HT1080 (cell line): ENCODE data around the gene TTI1. TPM values are rescaled to one million over a fixed set of nuclear protein-coding genes. Genes with fewer than 3 reads are reported as not detected.
"Not testable (repeated sequence)": the region's sequence is repeated elsewhere in the genome, so short reads cannot be mapped to it uniquely, and the experiment has no call there.

Experiments used
- DNase-seq: peaks from one replicate; pipeline ENCODE4 v3.0.0-alpha.2; 2015; ENCODE audit warnings: low read depth
- total RNA-seq: library from RNA; depleted of rRNA; stranded (reverse); fragments of >200 nt; shearing (Covaris generic); gene quantifications from 2 replicates; pipeline ENCODE4 v1.2.3, GENCODE V29; 2014

TTI1 gene
- total RNA-seq, 1 experiment from 2014 or later = 27.3 TPM

GRCh38 chr20:38012332-38012731 is 20.9 kb downstream of the TTI1 start:
- no peak for DNase-seq

- no peak for DNase-seq
Observed at GRCh38 chr20:38011696-38012095, 21.6 kb downstream of the TTI1 start.

GRCh38 chr20:38009416-38009815 is 23.8 kb downstream of the TTI1 start:
- DNase-seq = not testable (repeated sequence)

GRCh38 chr20:38008233-38008944 is 24.9 kb downstream of the TTI1 start:
- no peak for DNase-seq

GRCh38 chr20:38007526-38007925 is 25.7 kb downstream of the TTI1 start:
- no peak for DNase-seq

GRCh38 chr20:38005903-38006302 is 27.4 kb downstream of the TTI1 start:
- DNase-seq = no peak

- DNase-seq = no peak
Observed at GRCh38 chr20:38004416-38004815, 28.8 kb downstream of the TTI1 start.

- DNase-seq = no peak
Observed at GRCh38 chr20:38002422-38002821, 30.8 kb downstream of the TTI1 start.

- peak; percentile 37 for DNase-seq
Observed at GRCh38 chr20:38001981-38002380, 31.3 kb downstream of the TTI1 start.

GRCh38 chr20:38001173-38001875 is 31.9 kb downstream of the TTI1 start:
- peak; percentile 83 for DNase-seq

GRCh38 chr20:38000293-38000692 is 33.0 kb downstream of the TTI1 start:
- DNase-seq = no peak

- no peak for DNase-seq
Observed at GRCh38 chr20:37999526-38000263, 33.6 kb downstream of the TTI1 start.

- no peak for DNase-seq
Observed at GRCh38 chr20:37997516-37997915, 35.7 kb downstream of the TTI1 start.

- no peak for DNase-seq
Observed at GRCh38 chr20:37995856-37996605, 37.2 kb downstream of the TTI1 start.

- peak; percentile 86 for DNase-seq
Observed at GRCh38 chr20:37994512-37994911, 38.7 kb downstream of the TTI1 start.

GRCh38 chr20:37992802-37993409 is 40.4 kb downstream of the TTI1 start:
- DNase-seq = peak; percentile 63

GRCh38 chr20:37991908-37992307 is 41.3 kb downstream of the TTI1 start:
- no peak for DNase-seq

- DNase-seq = no peak
Observed at GRCh38 chr20:37991157-37991866, 41.9 kb downstream of the TTI1 start.

GRCh38 chr20:37990571-37991151 is 42.6 kb downstream of the TTI1 start:
- DNase-seq = peak; percentile 93
